PC-3 (cell line): Measurements from ENCODE around the gene CLPTM1L.

ENCODE experiments used
- CTCF ChIP-seq: fragments of 300-600 bp; sonication (generic); conservative IDR thresholded peaks from 2 replicates; pipeline ENCODE4 v1.5.1; 2017; ENCODE audit warnings: antibody characterized with exemption, low read depth, mild to moderate bottlenecking, low read length
- EZH2 ChIP-seq: fragments of 300-600 bp; sonication (generic); IDR thresholded peaks from one replicate; pipeline ENCODE4 v1.6.1; 2017; ENCODE audit warnings: antibody characterized with exemption, mild to moderate bottlenecking, low read length; ENCODE audit not compliant: unreplicated experiment

- TF ChIP-seq CTCF = no peak
- TF ChIP-seq EZH2 = no peak
Measured at GRCh38 chr5:1338506-1339070, 6.3 kb downstream of the CLPTM1L start.
